ENCODE measurements around the gene PCP4L1. TPM values are rescaled to one million over a fixed set of nuclear protein-coding genes. Genes with fewer than 3 reads are reported as not detected.

Gene PCP4L1
- under 1 TPM in 4 of 9 donors, not detected in 5; 0.11 to 0.39 (median 0.33) TPM for total RNA-seq
- polyA plus RNA-seq, result under 1 TPM in 2 of 3 donors, not detected in 1; 0.13 to 0.27 TPM
- long read RNA-seq, donor 1, result 0 reads
- long read RNA-seq, donor 2, result 0 reads
- long read RNA-seq, donor 3, result 0 reads
- long read RNA-seq, donor 4, result 0 reads
- long read RNA-seq, donor 5, result 0 reads
- long read RNA-seq, donor 6, partial matches to known transcripts, result 0 of 1 reads
- long read RNA-seq, donor 6, other reads (novel, unspliced or antisense), result 0 of 1 reads
- long read RNA-seq, donor 7, result 0 reads
- long read RNA-seq, donor 8, result 0 reads
- long read RNA-seq, donor 9, result 0 reads
- long read RNA-seq, donor 10, result 0 reads

DNA sequence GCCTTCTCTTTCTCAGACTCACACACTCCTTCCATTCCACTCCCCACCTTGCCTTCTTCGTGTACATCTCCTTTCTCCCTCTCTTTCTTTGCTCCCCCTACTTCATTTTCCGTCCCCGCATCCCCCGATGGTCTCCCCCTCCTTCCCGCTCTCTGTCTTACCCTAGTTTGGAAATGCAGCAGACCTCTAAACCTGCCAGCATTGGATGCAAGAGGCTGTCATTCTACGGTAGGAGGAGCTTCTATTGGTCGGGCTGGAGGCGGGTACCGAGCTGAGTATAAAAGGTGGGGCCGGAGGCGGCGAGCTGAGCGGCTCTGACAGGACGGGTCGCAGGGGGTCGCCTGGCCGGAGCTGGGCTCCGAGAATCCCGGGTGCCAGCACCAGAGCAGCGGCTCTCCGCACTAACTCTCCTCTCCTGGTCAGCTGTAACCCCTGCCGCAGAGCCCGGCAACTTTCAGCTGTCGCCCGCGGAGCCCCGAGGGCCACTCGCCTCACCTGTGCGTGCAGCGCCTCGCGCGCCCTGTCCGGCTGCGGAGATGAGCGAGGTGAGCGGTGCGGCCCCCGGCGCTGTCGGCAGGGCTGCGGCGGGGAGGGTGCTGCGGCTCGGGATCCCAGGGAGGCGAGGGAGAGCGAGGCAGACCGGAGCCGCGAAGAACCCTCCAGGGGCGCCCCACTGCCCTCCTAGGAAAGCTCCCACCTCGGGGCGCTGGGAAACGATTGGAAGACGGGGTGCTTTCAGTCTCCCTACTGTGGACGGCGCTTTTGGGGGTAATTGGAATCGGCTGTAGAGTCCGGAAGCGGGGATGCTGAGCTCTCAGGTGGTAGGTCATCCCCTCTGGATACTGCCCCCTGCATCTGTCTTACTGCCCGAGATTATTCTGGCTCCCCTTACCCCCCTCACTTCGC, at the start of gene PCP4L1:
PCP4L1 (plus strand) TSS at position 307 of the 906 bp plus-strand sequence; CDS start at position 537, 230 bp downstream.
- Histone ChIP-seq H3K9me3 (replicated peaks in 1 of 3) (peaks cover 0 to 3% (median 0%) of the 10 kb centered on the region in 3 donors), H3K27me3 (peaks cover 32% of the 10 kb centered on the region), H3K27ac (no peak within 1 kb of the TSS), H3K36me3 (replicated peaks in 1 of 2) (no peaks in the 10 kb centered on the region), H3K4me1 (replicated peaks in 1 of 2) (no peaks in the 10 kb centered on the region), H3K4me3 (peak within 1 kb of the TSS in 2 of 4 donors; percentile 7 to 47)
- intact Hi-C loops (cut with DNase I), result no loop called here
- peak; percentile 25 to 60 (median 46) for DNase-seq
- TF ChIP-seq, protein P1, sequence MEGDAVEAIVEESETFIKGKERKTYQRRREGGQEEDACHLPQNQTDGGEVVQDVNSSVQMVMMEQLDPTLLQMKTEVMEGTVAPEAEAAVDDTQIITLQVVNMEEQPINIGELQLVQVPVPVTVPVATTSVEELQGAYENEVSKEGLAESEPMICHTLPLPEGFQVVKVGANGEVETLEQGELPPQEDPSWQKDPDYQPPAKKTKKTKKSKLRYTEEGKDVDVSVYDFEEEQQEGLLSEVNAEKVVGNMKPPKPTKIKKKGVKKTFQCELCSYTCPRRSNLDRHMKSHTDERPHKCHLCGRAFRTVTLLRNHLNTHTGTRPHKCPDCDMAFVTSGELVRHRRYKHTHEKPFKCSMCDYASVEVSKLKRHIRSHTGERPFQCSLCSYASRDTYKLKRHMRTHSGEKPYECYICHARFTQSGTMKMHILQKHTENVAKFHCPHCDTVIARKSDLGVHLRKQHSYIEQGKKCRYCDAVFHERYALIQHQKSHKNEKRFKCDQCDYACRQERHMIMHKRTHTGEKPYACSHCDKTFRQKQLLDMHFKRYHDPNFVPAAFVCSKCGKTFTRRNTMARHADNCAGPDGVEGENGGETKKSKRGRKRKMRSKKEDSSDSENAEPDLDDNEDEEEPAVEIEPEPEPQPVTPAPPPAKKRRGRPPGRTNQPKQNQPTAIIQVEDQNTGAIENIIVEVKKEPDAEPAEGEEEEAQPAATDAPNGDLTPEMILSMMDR (IDR thresholded peaks at IDR 0.05), result no peak
- no peak for TF ChIP-seq POLR2A (IDR thresholded peaks at IDR 0.05)
- WGBS, 4 donors, result 2 to 5% (median 3%) methylated on average over 22 to 62 of the region's 62 CpGs

GRCh38 chr1:161209790-161210409, 48.6 kb upstream of the PCP4L1 start:
- TF ChIP-seq, protein P1 (IDR thresholded peaks at IDR 0.05), result peak; percentile 86 to 93 (median 92)
- no peak for TF ChIP-seq POLR2A (IDR thresholded peaks at IDR 0.05)
- intact Hi-C loops (cut with DNase I), result no loop called here
- no peaks in the 10 kb centered on the region for H3K27me3 ChIP-seq
- no peak overlapping the region for H3K4me3 ChIP-seq
- H3K4me1 ChIP-seq (replicated peaks in 1 of 2), result peaks cover 22 to 43% of the 10 kb centered on the region in 2 donors
- peak; percentile 78 to 90 (median 88) for DNase-seq
- H3K27ac ChIP-seq, result peak overlapping the region in 3 of 5 donors; percentile 11 to 95 (median 54)
- no peaks in the 10 kb centered on the region for H3K9me3 ChIP-seq (replicated peaks in 1 of 3)
- peaks cover 0 to 86% of the 10 kb centered on the region in 2 donors for H3K36me3 ChIP-seq (replicated peaks in 1 of 2)
- 28 to 34% (median 33%) methylated on average over 11 of the region's 11 CpGs for WGBS, 4 donors

DNA sequence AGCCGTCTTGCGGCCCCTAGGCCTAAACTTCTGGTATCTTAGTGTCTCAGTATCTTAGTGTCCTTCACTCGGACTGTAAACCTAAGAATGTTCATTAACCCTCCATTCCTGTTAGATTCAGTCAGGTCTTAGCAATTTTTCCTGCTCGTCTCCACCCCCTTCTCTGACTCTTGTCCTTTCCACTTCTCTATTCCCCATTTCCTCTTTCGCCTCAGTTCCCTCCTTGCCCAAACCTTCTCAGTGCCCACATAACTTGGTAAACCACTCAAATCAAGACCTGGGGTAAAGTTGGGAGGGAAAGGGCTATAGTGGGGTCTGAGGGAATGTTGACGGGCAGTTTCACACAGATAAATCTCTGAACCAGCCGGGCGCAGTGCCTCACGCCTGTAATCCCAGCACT, 44.2 kb upstream of the PCP4L1 start:
- Histone ChIP-seq H3K4me3 (no peak overlapping the region), H3K9me3 (replicated peaks in 1 of 3) (no peaks in the 10 kb centered on the region), H3K36me3 (replicated peaks in 1 of 2) (peaks cover 0 to 57% of the 10 kb centered on the region in 2 donors), H3K27me3 (no peaks in the 10 kb centered on the region), H3K27ac (peak overlapping the region in 3 of 5 donors; percentile 28 to 84 (median 62)), H3K4me1 (replicated peaks in 1 of 2) (peaks cover 0 to 14% of the 10 kb centered on the region in 2 donors)
- intact Hi-C loops (cut with DNase I), result no loop called here
- no peak for DNase-seq
- WGBS, 4 donors, result 76 to 84% (median 82%) methylated on average over 9 of the region's 9 CpGs
- TF ChIP-seq POLR2A (IDR thresholded peaks at IDR 0.05), result no peak
- TF ChIP-seq, protein P1 (IDR thresholded peaks at IDR 0.05), result no peak

Measured in adrenal gland (tissue), 19 donors.